ENCODE results near the gene SLC25A53.

SLC25A53 gene

DNA sequence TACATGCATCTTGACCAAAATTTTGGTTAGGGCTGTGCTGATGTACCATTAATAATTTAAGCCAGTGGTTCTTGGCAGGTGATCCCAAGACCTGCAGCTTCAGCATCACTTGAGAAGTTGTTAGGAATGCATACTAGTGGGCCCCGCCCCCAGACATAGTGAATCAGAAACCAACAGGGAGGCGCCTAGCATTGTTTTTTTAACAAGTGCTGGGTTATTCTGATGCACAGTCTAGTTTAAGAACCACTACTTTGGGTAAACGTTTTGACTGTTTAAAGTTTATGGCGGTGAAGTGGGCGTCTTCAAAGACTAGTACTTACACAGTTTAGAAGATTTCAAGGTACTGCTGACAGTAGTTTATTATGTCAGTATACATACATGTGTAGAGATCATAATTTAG lies 33.0 kb upstream of the SLC25A53 start:
- DNase-seq, result no peak
- Histone ChIP-seq H3K27me3 (replicated peaks) (no peaks in the 10 kb centered on the region), H3K27ac (no peak overlapping the region), H3K36me3 (replicated peaks) (peaks cover 2% of the 10 kb centered on the region), H3K4me3 (ENCODE audit: low read depth, low read length) (no peak overlapping the region)
- in situ Hi-C loops (cut with HindIII; ENCODE audit: low pct_ligation_motif_present, low sequenced_read_pairs), result no loop called here
- TF ChIP-seq, protein P1, sequence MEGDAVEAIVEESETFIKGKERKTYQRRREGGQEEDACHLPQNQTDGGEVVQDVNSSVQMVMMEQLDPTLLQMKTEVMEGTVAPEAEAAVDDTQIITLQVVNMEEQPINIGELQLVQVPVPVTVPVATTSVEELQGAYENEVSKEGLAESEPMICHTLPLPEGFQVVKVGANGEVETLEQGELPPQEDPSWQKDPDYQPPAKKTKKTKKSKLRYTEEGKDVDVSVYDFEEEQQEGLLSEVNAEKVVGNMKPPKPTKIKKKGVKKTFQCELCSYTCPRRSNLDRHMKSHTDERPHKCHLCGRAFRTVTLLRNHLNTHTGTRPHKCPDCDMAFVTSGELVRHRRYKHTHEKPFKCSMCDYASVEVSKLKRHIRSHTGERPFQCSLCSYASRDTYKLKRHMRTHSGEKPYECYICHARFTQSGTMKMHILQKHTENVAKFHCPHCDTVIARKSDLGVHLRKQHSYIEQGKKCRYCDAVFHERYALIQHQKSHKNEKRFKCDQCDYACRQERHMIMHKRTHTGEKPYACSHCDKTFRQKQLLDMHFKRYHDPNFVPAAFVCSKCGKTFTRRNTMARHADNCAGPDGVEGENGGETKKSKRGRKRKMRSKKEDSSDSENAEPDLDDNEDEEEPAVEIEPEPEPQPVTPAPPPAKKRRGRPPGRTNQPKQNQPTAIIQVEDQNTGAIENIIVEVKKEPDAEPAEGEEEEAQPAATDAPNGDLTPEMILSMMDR (IDR thresholded peaks at IDR 0.05; ENCODE audit: low read depth, low read length, missing control alignments), result no peak

GRCh38 chrX:104187931-104188330 lies 31.1 kb upstream of the SLC25A53 start:
- Histone ChIP-seq H3K27me3 (replicated peaks) (no peaks in the 10 kb centered on the region), H3K36me3 (replicated peaks) (peaks cover 2% of the 10 kb centered on the region), H3K27ac (no peak overlapping the region), H3K4me3 (ENCODE audit: low read depth, low read length) (no peak overlapping the region)
- TF ChIP-seq, protein P1 (IDR thresholded peaks at IDR 0.05; ENCODE audit: low read depth, low read length, missing control alignments), result no peak
- no peak for DNase-seq
- in situ Hi-C loops (cut with HindIII; ENCODE audit: low pct_ligation_motif_present, low sequenced_read_pairs), result no loop called here

DNA sequence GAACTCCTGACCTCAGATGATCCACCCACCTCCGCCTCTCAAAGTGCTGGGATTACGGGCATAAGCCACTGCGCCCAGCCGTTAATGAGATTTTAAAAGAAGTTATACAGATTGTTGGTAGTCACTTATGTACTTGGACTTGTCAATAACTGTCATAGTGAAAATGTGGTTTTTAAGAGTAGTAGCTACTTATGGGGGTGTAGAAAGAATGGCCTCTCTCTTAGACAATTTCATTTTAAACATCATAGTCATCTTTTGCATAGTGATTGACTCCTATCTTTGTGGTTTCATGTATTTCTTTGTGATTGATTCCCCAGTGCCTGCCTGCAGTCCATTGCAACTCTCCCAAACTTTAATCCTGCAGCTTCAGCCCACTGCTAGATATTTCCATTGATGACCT lies 26.9 kb upstream of the SLC25A53 start:
- Histone ChIP-seq H3K36me3 (replicated peaks) (peaks cover 2% of the 10 kb centered on the region), H3K27me3 (replicated peaks) (no peaks in the 10 kb centered on the region), H3K4me3 (ENCODE audit: low read depth, low read length) (no peak overlapping the region), H3K27ac (no peak overlapping the region)
- DNase-seq, result no peak
- in situ Hi-C loops (cut with HindIII; ENCODE audit: low pct_ligation_motif_present, low sequenced_read_pairs), result no loop called here
- TF ChIP-seq, protein P1 (IDR thresholded peaks at IDR 0.05; ENCODE audit: low read depth, low read length, missing control alignments), result no peak

- Histone ChIP-seq H3K4me3 (ENCODE audit: low read depth, low read length) (no peak overlapping the region), H3K36me3 (replicated peaks) (no peaks in the 10 kb centered on the region), H3K27me3 (replicated peaks) (no peaks in the 10 kb centered on the region), H3K27ac (no peak overlapping the region)
- TF ChIP-seq, protein P1 (IDR thresholded peaks at IDR 0.05; ENCODE audit: low read depth, low read length, missing control alignments), result no peak
- in situ Hi-C loops (cut with HindIII; ENCODE audit: low pct_ligation_motif_present, low sequenced_read_pairs), result no loop called here
- no peak for DNase-seq
Observed at GRCh38 chrX:104173841-104174240, 17.0 kb upstream of the SLC25A53 start.

DNA sequence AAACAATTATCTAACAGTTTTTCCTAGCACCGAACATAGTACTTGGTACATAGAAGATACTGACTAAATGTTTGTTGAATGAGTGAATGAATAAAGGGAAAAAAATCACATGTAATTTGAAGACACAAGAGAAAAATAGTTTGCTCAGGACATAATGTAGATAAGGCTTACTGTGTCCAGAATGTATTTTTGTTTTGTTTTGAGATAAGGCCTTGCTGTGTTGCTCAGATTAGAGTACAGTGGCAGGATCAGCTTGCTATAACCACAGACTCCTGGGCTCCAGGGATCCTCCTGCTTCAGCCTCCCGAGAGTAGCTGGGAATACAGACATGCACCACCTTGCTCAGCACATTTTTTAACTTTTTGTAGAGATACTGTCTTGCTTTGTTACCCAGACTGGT lies 16.0 kb upstream of the SLC25A53 start:
- Histone ChIP-seq H3K27me3 (replicated peaks) (no peaks in the 10 kb centered on the region), H3K27ac (no peak overlapping the region), H3K4me3 (ENCODE audit: low read depth, low read length) (no peak overlapping the region), H3K36me3 (replicated peaks) (no peaks in the 10 kb centered on the region)
- TF ChIP-seq, protein P1 (IDR thresholded peaks at IDR 0.05; ENCODE audit: low read depth, low read length, missing control alignments), result no peak
- peak; percentile 22 for DNase-seq
- in situ Hi-C loops (cut with HindIII; ENCODE audit: low pct_ligation_motif_present, low sequenced_read_pairs), result no loop called here

- H3K4me3 ChIP-seq (ENCODE audit: low read depth, low read length), result no peak overlapping the region
- TF ChIP-seq, protein P1 (IDR thresholded peaks at IDR 0.05; ENCODE audit: low read depth, low read length, missing control alignments), result no peak
- H3K27ac ChIP-seq, result no peak overlapping the region
- no peaks in the 10 kb centered on the region for H3K27me3 ChIP-seq (replicated peaks)
- DNase-seq, result no peak
- in situ Hi-C loops (cut with HindIII; ENCODE audit: low pct_ligation_motif_present, low sequenced_read_pairs), result no loop called here
- H3K36me3 ChIP-seq (replicated peaks), result no peaks in the 10 kb centered on the region
Observed at GRCh38 chrX:104172121-104172520, 15.3 kb upstream of the SLC25A53 start.

All from brain microvascular endothelial cell (primary cell).